GM21723 (cell line): Measurements from ENCODE around the gene AFAP1L2.

Experiments used
- ATAC-seq: cut with Tn5 transposase; IDR thresholded peaks from one replicate; pipeline ENCODE4 v1.9.1; 2021; ENCODE audit warnings: mild to moderate bottlenecking, moderate library complexity; ENCODE audit not compliant: unreplicated experiment

AFAP1L2 gene

GRCh38 chr10:114276066-114276465, 128.2 kb downstream of the AFAP1L2 start:
- ATAC-seq: no peak

GRCh38 chr10:114274616-114275453, 129.5 kb downstream of the AFAP1L2 start:
- ATAC-seq: no peak

GRCh38 chr10:114273910-114274309, 130.4 kb downstream of the AFAP1L2 start:
- no peak for ATAC-seq

- ATAC-seq: no peak
Measured at GRCh38 chr10:114272696-114273095, 131.6 kb downstream of the AFAP1L2 start.

- no peak for ATAC-seq
Measured at GRCh38 chr10:114271779-114272167, 132.5 kb downstream of the AFAP1L2 start.

- ATAC-seq: no peak
Measured at GRCh38 chr10:114271075-114271778, 133.1 kb downstream of the AFAP1L2 start.

GRCh38 chr10:114266521-114266920, 137.8 kb downstream of the AFAP1L2 start:
- ATAC-seq: no peak

GRCh38 chr10:114265392-114266053, 138.8 kb downstream of the AFAP1L2 start:
- ATAC-seq: no peak

GRCh38 chr10:114262496-114262895, 141.8 kb downstream of the AFAP1L2 start:
- no peak for ATAC-seq

- ATAC-seq: no peak
Measured at GRCh38 chr10:114261076-114261475, 143.2 kb downstream of the AFAP1L2 start.

- ATAC-seq: no peak
Measured at GRCh38 chr10:114260366-114260765, 143.9 kb downstream of the AFAP1L2 start.

GRCh38 chr10:114259824-114260223, 144.5 kb downstream of the AFAP1L2 start:
- no peak for ATAC-seq

GRCh38 chr10:114258274-114258840, 145.9 kb downstream of the AFAP1L2 start:
- ATAC-seq: no peak

GRCh38 chr10:114257498-114257897, 146.8 kb downstream of the AFAP1L2 start:
- ATAC-seq: no peak

- ATAC-seq: no peak
Measured at GRCh38 chr10:114256822-114257221, 147.5 kb downstream of the AFAP1L2 start.

- no peak for ATAC-seq
Measured at GRCh38 chr10:114256008-114256765, 148.1 kb downstream of the AFAP1L2 start.

- ATAC-seq: no peak
Measured at GRCh38 chr10:114255227-114255626, 149.1 kb downstream of the AFAP1L2 start.

GRCh38 chr10:114252883-114253282, 151.4 kb downstream of the AFAP1L2 start:
- ATAC-seq: no peak

- no peak for ATAC-seq
Measured at GRCh38 chr10:114252092-114252491, 152.2 kb downstream of the AFAP1L2 start.

- ATAC-seq: no peak
Measured at GRCh38 chr10:114250716-114251115, 153.6 kb downstream of the AFAP1L2 start.

GRCh38 chr10:114250236-114250635, 154.1 kb downstream of the AFAP1L2 start:
- ATAC-seq: no peak
